Stimulated activated CD8-positive, alpha-beta memory T cell treated with anti-CD3 and anti-CD28 coated beads, Interleukin-2, amount 100 ng/mL, for 48 hours (primary cell): ENCODE data around the gene THUMPD3.

Source experiments
- DNase-seq, 2 donors: peaks; one replicate each; pipeline ENCODE4 v3.0.0-alpha.2; 2020; ENCODE audit warnings: low read depth in 2 of 2

THUMPD3 gene

DNA sequence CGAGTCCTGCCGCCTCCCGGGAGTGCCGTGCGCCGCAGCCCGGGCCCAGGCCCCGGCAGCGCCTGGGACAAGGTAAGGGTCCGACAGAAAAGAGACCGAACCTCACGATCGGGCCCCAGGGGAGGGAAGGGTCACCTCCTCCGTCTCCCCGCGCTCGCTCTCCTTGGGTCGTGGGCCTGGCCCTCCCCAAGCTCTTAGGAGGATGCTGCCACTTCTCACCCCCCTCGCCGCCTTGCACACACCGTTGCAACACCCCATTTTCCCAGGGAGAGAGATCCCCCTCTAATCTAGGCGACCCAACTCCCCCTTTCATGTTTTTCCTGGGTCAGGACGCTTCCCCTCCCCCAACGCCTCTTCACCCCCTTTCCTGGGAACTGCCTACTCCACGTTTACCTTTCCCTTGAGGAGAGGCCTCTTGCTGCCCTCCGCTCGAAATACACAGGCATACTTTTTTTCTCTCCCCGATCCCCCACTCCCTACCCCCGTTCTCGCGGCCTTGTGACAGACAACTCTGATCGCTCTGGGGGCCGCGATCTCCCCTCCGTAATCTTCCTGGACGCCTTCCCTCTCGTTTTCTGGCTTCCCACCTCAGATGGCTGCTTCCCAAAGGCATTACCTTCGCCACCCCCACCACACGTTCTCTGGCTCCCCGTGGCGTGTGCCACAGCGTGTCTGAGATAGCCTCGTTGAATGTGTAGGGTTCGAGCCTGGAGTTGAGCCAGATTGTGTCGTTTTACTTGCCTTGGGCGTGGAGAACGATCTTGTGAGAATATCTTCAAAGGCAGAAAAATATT lies 35.2 kb downstream of the THUMPD3 start:
- DNase-seq = no peak

- no peak for DNase-seq
Observed at GRCh38 chr3:9398700-9399336, 36.0 kb downstream of the THUMPD3 start.

DNA sequence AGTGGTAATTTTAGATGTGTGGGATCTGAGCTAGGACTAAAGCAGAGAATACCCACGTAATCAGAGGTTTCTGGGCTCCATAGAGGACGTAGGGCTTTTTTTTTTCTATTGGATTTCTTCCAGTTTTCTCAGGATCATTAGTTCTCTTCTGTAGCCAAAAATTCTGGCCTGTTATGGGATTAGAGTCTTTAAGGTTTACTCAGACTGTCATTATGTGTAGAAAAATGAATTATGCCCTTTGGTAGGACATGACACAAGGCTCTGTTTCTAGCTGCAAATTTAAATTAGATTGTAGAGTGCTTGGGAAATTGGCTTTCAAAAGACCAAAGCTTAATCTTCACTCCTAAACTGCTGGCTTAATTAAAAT lies 36.5 kb downstream of the THUMPD3 start:
- DNase-seq = no peak

DNA sequence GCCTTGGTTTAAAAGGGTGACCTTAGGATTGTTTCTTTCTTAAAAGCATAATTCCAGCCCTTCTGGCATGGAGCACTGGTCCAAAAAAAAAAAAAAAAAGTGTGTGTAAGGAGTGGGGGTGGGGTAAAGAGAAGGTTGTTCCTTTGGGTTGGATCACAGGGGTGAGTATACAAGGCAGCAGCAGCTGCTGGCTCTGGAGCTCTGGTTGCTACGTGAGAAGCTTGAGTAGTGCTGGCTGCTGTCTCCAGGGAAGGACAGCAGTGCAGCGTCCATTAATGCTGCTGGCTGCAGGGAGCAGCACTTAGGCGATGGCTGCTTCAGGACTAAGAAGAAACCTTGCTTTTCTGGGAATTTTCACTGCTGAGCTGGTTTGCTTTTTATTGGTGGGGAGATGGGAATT lies 36.9 kb downstream of the THUMPD3 start:
- DNase-seq = no peak

GRCh38 chr3:9400616-9401015 lies 37.8 kb downstream of the THUMPD3 start:
- no peak for DNase-seq

GRCh38 chr3:9401986-9402385 lies 39.1 kb downstream of the THUMPD3 start:
- DNase-seq = no peak

- no peak for DNase-seq
Observed at GRCh38 chr3:9402410-9403228, 39.8 kb downstream of the THUMPD3 start.

DNA sequence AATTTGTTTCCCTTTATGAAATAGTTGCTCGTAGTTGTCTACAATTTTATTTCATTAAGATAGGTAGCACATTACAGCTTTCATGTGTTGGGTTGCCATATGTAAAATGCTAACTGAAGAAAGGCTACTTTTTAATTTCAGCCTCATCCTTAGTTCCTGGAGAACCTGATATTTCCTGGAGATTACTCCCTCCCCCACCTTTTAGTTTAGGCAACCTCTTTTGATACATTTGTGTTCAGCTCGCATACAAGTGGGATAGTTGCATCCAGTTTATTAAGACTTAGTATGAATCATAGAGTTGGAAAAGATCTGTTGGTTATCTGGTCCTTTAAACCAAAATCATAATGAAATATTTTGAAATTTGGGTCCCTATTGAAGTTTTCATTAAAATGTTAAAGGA lies 40.6 kb downstream of the THUMPD3 start:
- no peak for DNase-seq

- DNase-seq = no peak
Observed at GRCh38 chr3:9404680-9405079, 41.8 kb downstream of the THUMPD3 start.

GRCh38 chr3:9405756-9406155 lies 42.9 kb downstream of the THUMPD3 start:
- DNase-seq = no peak

GRCh38 chr3:9406856-9407626 lies 44.2 kb downstream of the THUMPD3 start:
- DNase-seq = no peak

DNA sequence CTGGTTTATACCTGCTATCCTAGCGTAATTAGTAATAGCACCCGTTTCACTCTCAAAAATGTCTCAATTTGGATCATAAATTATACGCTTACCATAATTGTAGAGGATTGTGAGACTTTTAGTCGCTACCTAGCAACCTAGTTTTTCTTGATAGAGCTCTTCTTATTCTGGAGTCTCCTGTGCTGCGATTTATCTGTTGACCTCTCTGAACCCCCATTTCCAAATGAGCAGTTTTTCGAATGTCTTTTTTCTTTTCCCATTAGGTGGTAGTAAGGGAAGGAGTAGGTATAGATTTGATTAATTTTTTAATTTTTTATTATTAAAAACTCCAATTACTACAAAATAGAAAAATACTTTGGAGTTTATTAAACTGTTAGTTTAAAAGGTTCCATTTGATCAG lies 45.2 kb downstream of the THUMPD3 start:
- DNase-seq = no peak

GRCh38 chr3:9408546-9408945 lies 45.7 kb downstream of the THUMPD3 start:
- no peak for DNase-seq

DNA sequence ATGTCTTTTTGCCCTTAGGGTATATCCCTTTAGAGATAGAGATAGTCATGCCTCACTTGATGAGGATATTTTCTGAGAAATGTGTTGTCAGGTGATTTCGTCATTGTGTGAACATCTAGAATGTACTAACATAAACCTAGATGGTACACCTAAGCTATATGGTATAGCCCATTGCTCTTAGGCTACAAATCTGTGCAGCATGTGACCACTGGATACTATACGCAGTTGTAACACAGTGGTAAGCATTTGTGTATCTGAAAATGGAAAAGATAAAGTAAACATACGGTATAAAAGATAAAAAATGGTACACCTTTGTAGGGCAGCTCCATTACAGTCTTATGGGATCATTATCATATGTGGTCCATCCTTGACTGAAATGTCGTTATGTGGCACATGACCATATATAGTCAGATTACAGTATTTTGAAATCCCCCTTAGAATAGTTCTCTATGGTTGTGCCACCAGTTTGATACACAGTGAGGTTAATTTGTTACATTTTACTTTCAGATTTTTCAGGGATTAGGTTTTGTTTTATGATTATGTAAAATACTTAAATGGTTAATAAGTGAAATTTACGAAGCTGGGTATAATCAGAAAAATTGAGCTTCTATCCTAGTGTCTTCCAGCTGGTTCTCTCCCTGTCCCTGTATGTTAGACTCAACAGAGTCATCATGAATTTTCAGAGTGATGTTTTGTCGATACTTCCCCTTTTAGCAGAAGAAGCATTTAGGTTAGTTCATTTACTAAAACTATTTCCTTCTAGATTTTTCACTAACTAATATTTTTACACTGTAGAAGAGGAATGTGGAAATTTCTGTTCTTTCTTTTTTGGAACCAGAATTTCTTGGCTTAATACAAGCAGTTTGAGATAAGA lies 47.4 kb downstream of the THUMPD3 start:
- DNase-seq = no peak

GRCh38 chr3:9411302-9411701 lies 48.4 kb downstream of the THUMPD3 start:
- DNase-seq = no peak

GRCh38 chr3:9412293-9412692 lies 49.4 kb downstream of the THUMPD3 start:
- DNase-seq = no peak

GRCh38 chr3:9414826-9415225 lies 52.0 kb downstream of the THUMPD3 start:
- DNase-seq = no peak

DNA sequence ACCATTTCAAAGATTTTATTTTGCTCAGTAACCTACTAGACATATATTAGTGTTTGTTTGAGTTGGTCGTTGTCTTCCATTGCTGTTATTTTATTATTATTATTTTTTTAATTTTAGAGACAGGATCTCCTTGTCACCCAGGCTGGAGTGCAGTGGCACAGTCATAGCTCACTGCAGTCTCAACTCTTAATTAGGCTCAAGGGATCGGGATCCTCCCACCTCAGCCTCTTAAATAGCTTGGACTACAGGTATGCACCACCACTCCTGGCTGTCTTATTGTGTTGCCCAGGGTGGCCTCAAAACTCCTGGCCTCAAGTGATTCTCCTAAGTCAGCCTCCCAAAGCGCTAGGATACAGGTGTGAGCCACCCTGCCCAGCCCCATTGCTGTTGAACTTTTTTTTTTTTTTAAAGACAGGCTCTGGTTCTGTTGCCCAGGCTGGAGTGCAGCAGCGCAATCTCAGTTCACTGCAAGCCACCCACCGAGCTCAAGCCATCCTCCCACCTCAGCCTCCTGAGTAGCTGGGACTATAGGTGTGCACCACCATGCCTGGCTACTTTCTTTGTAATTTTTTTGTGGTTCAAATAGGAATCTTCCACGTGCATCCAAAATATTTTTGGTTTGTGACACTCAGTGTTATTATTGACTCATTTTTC lies 52.8 kb downstream of the THUMPD3 start:
- no peak for DNase-seq

GRCh38 chr3:9416139-9416780 lies 53.4 kb downstream of the THUMPD3 start:
- DNase-seq = no peak
